Adrenal gland (tissue), 12 donors: ENCODE data around the gene TOGARAM2. TPM values are rescaled to one million over a fixed set of nuclear protein-coding genes. Genes with fewer than 3 reads are reported as not detected.

Experiments used
- DNase-seq, 7 donors: peaks; one replicate each; pipeline ENCODE4 v3.0.0-alpha.2; 2019 to 2020
- H3K27ac ChIP-seq, 5 donors: fragments of 200-600 bp; sonication (generic) in 4 of 5; 1 replicate in 3 of 5; 2 replicates in 2 of 5; pipeline versions ENCODE4 v1.5.1 to v1.8.0; 2016 to 2020; ENCODE audit warnings: mild to moderate bottlenecking in 1 of 5
- H3K27me3 ChIP-seq: fragments of 200-600 bp; 2 replicates; pipeline ENCODE4 v1.8.0; 2021
- H3K36me3 ChIP-seq, 2 donors: fragments of 200-600 bp; replicated peaks in 1 of 2; 1 replicate in 1 of 2; 2 replicates in 1 of 2; pipeline versions ENCODE4 v1.5.1 to v1.8.0; 2018 to 2022
- H3K4me1 ChIP-seq, 2 donors: fragments of 200-600 bp; replicated peaks in 1 of 2; 1 replicate in 1 of 2; 2 replicates in 1 of 2; pipeline versions ENCODE4 v1.5.1 to v1.8.0; 2018 to 2021
- H3K4me3 ChIP-seq, 4 donors: fragments of 200-600 bp; sonication (generic) in 3 of 4; one replicate each; pipeline ENCODE4 v1.5.1; 2016 to 2018
- H3K9me3 ChIP-seq, 3 donors: fragments of 200-600 bp; sonication (generic) in 1 of 3; replicated peaks in 1 of 3; 1 replicate in 2 of 3; 2 replicates in 1 of 3; pipeline versions ENCODE4 v1.5.1 to v1.8.0; 2016 to 2021
- CTCF ChIP-seq, 6 experiments: fragments of 450-650 bp in 4 of 6; fragments of 200-600 bp in 2 of 6; sonication (generic) in 1 of 6; IDR thresholded peaks; 1 replicate in 5 of 6; 2 replicates in 1 of 6; pipeline versions ENCODE4 v1.5.1 to v1.8.0; 2016 to 2021; ENCODE audit warnings: antibody characterized with exemption in 6 of 6, mild to moderate bottlenecking in 2 of 6, moderate library complexity in 1 of 6
- POLR2A ChIP-seq, 2 donors: fragments of 450-650 bp; IDR thresholded peaks; one replicate each; pipeline ENCODE4 v1.6.1; 2017; ENCODE audit warnings: antibody characterized with exemption in 2 of 2, mild to moderate bottlenecking in 2 of 2, moderate library complexity in 1 of 2
- WGBS, 4 donors: extraction: QIAGEN DNeasy Blood & Tissue Kit in 2 of 4; methylation state at CpG; one replicate each; pipeline versions ENCODE4 v1.1.5 to v1.1.7; 2013 to 2017; 5-methylcytosine and 5-hydroxymethylcytosine counted together
- intact Hi-C, 2 donors: fragments of 100-400 bp; cut with DNase I; formaldehyde crosslinking; loops; one replicate each; pipeline versions ENCODE4 v1.14.1 to v1.15.0; 2022 to 2023
- polyA plus RNA-seq, 3 donors: library from polyadenylated mRNA; stranded (reverse); fragments of 200-250 nt in 2 of 3; fragments of 350-450 nt in 1 of 3; fragmentation: Illumina TruSeq in 1 of 3; extraction: RNeasy Lipid Tissue Mini Kit (QIAGEN cat#74804) in 1 of 3; gene quantifications; one replicate each; pipeline ENCODE4 v1.2.3, GENCODE V29; 2013 to 2014
- total RNA-seq, 9 donors: library from RNA; depleted of rRNA in 4 of 9; stranded (reverse); fragments of >200 nt in 4 of 9; fragments of 120-200 nt in 1 of 9; fragmentation: NEBNext Ultra II Directional in 1 of 9; extraction: Animal tissue kit (Norgen Biotek cat#: 25700) in 1 of 9; gene quantifications; one replicate each; pipeline versions ENCODE4 v1.1.0 to v1.2.4, GENCODE V29; 2013 to 2023
- donor health status: healthy with polysubstance abuse.
- donor health status: Bipolar disorder and iron deficiency.
- donor health status: DM: yes; HTN: yes; CAD: no.
- donor health status: DM: no; HTN: no; CAD: no.
- donor health status: DM: no; HTN: no; CAD: no.
- donor health status: DM: yes; HTN: yes; CAD: no.

The TOGARAM2 gene
- total and polyA plus RNA-seq, 12 donors = under 0.01 to 26.4 (median 1.1) TPM

DNA sequence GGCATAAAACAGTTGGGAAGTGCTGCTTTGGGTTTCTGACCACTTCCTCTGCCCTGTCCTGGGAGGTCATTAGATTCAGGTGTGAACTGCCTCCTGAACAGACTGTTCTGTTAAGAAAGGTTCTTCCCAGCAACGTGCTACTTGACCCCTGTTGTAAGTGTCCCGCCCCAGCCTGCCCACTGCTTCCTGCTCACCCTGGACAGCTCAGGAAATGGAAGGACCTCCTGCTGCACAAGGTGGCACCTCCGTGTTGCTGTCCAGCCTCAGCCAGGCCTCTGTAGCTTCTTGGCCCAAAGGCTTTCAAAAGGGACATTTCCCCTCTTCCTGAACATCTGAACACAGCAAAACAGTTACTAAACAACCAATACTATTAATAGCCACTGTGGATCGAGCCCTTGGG is 5.3 kb downstream of the TOGARAM2 start:
- DNase-seq = no peak
- Histone ChIP-seq H3K4me1 (no peaks in the 10 kb centered on the region), H3K36me3 (no peaks in the 10 kb centered on the region), H3K4me3 (no peak overlapping the region), H3K27me3 (no peaks in the 10 kb centered on the region), H3K9me3 (no peaks in the 10 kb centered on the region), H3K27ac (no peak overlapping the region)
- intact Hi-C loops = no loop called here
- no peak for TF ChIP-seq CTCF (IDR thresholded peaks at IDR 0.05)
- no peak for TF ChIP-seq POLR2A (IDR thresholded peaks at IDR 0.05)
- 44 to 52% (median 50%) methylated on average over 3 to 4 of the region's 4 CpGs for WGBS, 4 donors

GRCh38 chr2:28989973-28990372 is 8.9 kb downstream of the TOGARAM2 start:
- H3K4me1 ChIP-seq = no peaks in the 10 kb centered on the region
- no peaks in the 10 kb centered on the region for H3K36me3 ChIP-seq
- no peaks in the 10 kb centered on the region for H3K27me3 ChIP-seq
- intact Hi-C loops = no loop called here
- H3K4me3 ChIP-seq = no peak overlapping the region
- DNase-seq = no peak
- no peak overlapping the region for H3K27ac ChIP-seq
- no peaks in the 10 kb centered on the region for H3K9me3 ChIP-seq
- 89 to 100% (median 90%) methylated on average over 5 of the region's 5 CpGs for WGBS, 4 donors
- TF ChIP-seq CTCF (IDR thresholded peaks at IDR 0.05) (no peak), POLR2A (IDR thresholded peaks at IDR 0.05) (no peak)

DNA sequence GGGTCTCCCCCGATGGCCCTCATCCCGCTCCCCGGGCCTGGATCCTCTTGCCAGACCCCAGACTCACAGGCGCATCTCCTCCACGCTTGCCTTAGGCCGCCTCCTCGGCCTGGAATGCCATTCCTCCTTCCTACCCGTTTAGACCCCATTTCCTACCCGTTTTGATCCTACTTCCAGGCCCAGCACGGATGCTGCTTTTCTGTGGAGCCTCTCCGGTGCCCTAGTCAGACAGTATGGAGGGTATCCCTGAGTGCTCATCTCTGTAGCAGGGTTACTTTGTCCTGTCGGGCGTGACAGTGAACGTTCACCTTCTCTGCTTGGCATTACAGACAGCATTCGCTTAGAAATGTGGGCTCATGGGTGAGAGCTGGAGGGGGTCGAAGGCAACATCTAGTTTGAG is 9.3 kb downstream of the TOGARAM2 start:
- H3K27ac ChIP-seq = peak overlapping the region in 1 of 5 donors; percentile 16
- intact Hi-C loops = no loop called here
- TF ChIP-seq CTCF (IDR thresholded peaks at IDR 0.05) (no peak), POLR2A (IDR thresholded peaks at IDR 0.05) (no peak)
- H3K9me3 ChIP-seq = no peaks in the 10 kb centered on the region
- 79 to 86% (median 83%) methylated on average over 16 of the region's 16 CpGs for WGBS, 4 donors
- no peaks in the 10 kb centered on the region for H3K27me3 ChIP-seq
- DNase-seq = no peak
- H3K4me1 ChIP-seq = no peaks in the 10 kb centered on the region
- no peaks in the 10 kb centered on the region for H3K36me3 ChIP-seq
- no peak overlapping the region for H3K4me3 ChIP-seq

- no peak overlapping the region for H3K4me3 ChIP-seq
- no peaks in the 10 kb centered on the region for H3K27me3 ChIP-seq
- no peaks in the 10 kb centered on the region for H3K9me3 ChIP-seq
- H3K36me3 ChIP-seq = no peaks in the 10 kb centered on the region
- H3K4me1 ChIP-seq = no peaks in the 10 kb centered on the region
- H3K27ac ChIP-seq = peak overlapping the region in 1 of 5 donors; percentile 16
- intact Hi-C loops = no loop called here
- WGBS, 4 donors = 73 to 84% (median 78%) methylated on average over 1 to 4 of the region's 4 CpGs
- peak in 2 of 7 donors; percentile 27 to 35 for DNase-seq
- no peak for TF ChIP-seq POLR2A (IDR thresholded peaks at IDR 0.05)
- TF ChIP-seq CTCF (IDR thresholded peaks at IDR 0.05) = no peak
These were observed 9.9 kb downstream of the TOGARAM2 start for GRCh38 chr2:28991021-28991420.
